Panc1 (cell line): ENCODE measurements around the gene FGFR4. TPM values are rescaled to one million over a fixed set of nuclear protein-coding genes. Genes with fewer than 3 reads are reported as not detected.

Source experiments
- ATAC-seq: fragments of 200-7000 bp; cut with Tn5 transposase; 2 replicates; pipeline ENCODE4 v1.9.1; 2020; ENCODE audit warnings: mild to moderate bottlenecking, moderate library complexity
- BruUV-seq: library from RNA; stranded (reverse); fragments of 400-500 nt; replicated peaks from 2 replicates; lab custom pipeline; 2021; lab: Mats Ljungman, UMichigan
- CTCF ChIA-PET: fragments of 300-600 bp; sonication (Branson Sonifier 250); formaldehyde crosslinking; loops from one replicate; lab custom pipeline; 2022; ENCODE audit warnings: antibody characterized with exemption; lab: Charles Lee
- POLR2A ChIA-PET: fragments of 300-600 bp; sonication (Branson Sonifier 250); formaldehyde crosslinking; loops from one replicate; lab custom pipeline; 2022; ENCODE audit warnings: antibody characterized with exemption; lab: Charles Lee
- DNase-seq: peaks from one replicate; pipeline ENCODE4 v3.0.0-alpha.2; 2010; ENCODE audit warnings: low read depth, low spot score
- H3K27ac ChIP-seq: 2 replicates; pipeline ENCODE4 v1.5.1; 2011; ENCODE audit warnings: mild to moderate bottlenecking, low read length, inconsistent platforms
- H3K27me3 ChIP-seq: fragments of 200-500 bp; sonication (Bioruptor generic); 2 replicates; pipeline ENCODE4 v1.6.0; 2014; ENCODE audit warnings: low read length, inconsistent platforms; ENCODE audit not compliant: control insufficient read depth, insufficient read depth
- H3K36me3 ChIP-seq: fragments of 200-500 bp; sonication (Bioruptor generic); 2 replicates; pipeline ENCODE4 v1.5.1; 2014; ENCODE audit warnings: inconsistent platforms, mild to moderate bottlenecking, low read length, moderate library complexity; ENCODE audit not compliant: control insufficient read depth, insufficient read depth
- H3K4me1 ChIP-seq: 2 replicates; pipeline ENCODE4 v1.5.1; 2011; ENCODE audit warnings: inconsistent platforms, mild to moderate bottlenecking, low read length, moderate library complexity; ENCODE audit not compliant: control insufficient read depth, insufficient read depth
- H3K4me3 ChIP-seq, 2 experiments: 2 replicates each; pipeline ENCODE4 v1.5.1; 2011 to 2012; ENCODE audit warnings: low read depth in 2 of 2, low read length in 2 of 2, mild to moderate bottlenecking in 2 of 2, inconsistent platforms in 1 of 2, moderate library complexity in 1 of 2
- H3K9me3 ChIP-seq: fragments of 200-500 bp; sonication (Bioruptor generic); 2 replicates; pipeline ENCODE4 v1.5.1; 2014; ENCODE audit warnings: low read depth, mild to moderate bottlenecking, inconsistent platforms, low read length, moderate library complexity; ENCODE audit not compliant: control insufficient read depth, insufficient read depth
- CTCF ChIP-seq: fragments of 450-650 bp; IDR thresholded peaks from 2 replicates; pipeline ENCODE4 v1.5.1; 2017; ENCODE audit warnings: mild to moderate bottlenecking
- POLR2AphosphoS5 ChIP-seq: IDR thresholded peaks from 2 replicates; pipeline ENCODE4 v1.6.1; 2012; ENCODE audit warnings: mild to moderate bottlenecking, low read depth, low read length, moderate library complexity
- REST ChIP-seq, 2 experiments: IDR thresholded peaks; 2 replicates each; pipeline ENCODE4 v1.6.1; 2011 to 2012; ENCODE audit warnings: low read depth in 2 of 2, control low read depth in 1 of 2, low read length in 1 of 2, mild to moderate bottlenecking in 1 of 2, moderate library complexity in 1 of 2; ENCODE audit not compliant: insufficient read depth in 1 of 2
- SIN3A ChIP-seq: IDR thresholded peaks from 2 replicates; pipeline ENCODE4 v1.6.1; 2012; ENCODE audit warnings: low read depth, mild to moderate bottlenecking, low read length, moderate library complexity, borderline replicate concordance; ENCODE audit not compliant: insufficient read depth
- TCF7L2 ChIP-seq: IDR thresholded peaks from 2 replicates; pipeline ENCODE4 v1.6.1; 2011; ENCODE audit warnings: mild to moderate bottlenecking, low read depth, low read length, inconsistent platforms
- in situ Hi-C: cut with HindIII; loops from 2 replicates; pipeline ENCODE4 v1.10.0; 2016; ENCODE audit warnings: low sequenced_read_pairs, low pct_unique_long_range_greater_than_20kb
- intact Hi-C: fragments of 100-400 bp; cut with micrococcal nuclease; formaldehyde crosslinking; loops from one replicate; pipeline ENCODE4 v1.10.0; 2022; ENCODE audit not compliant: unreplicated experiment
- total RNA-seq: library from RNA; stranded (reverse); gene quantifications from one replicate; pipeline ENCODE4 v1.2.1, GENCODE V29; 2021; ENCODE audit not compliant: unreplicated experiment

FGFR4 gene
- total RNA-seq, 1 experiment from 2014 or later = 7.5 TPM

GRCh38 chr5:177040814-177041420, 45.8 kb upstream of the FGFR4 start:
- Histone ChIP-seq H3K9me3 (no peaks in the 10 kb centered on the region), H3K27me3 (no peaks in the 10 kb centered on the region), H3K36me3 (peaks cover 2% of the 10 kb centered on the region; the same call in 1 of the 2 replicates), H3K27ac (no peak overlapping the region), H3K4me1 (no peaks in the 10 kb centered on the region), H3K4me3 (no peak overlapping the region)
- intact Hi-C loops = no loop called here
- ChIA-PET POLR2A (no interaction called here), CTCF (interaction anchor here (0.6 kb wide), 1 partner anchor 9 kb away, joined by 6 read pairs; no protein-coding TSS in a partner anchor)
- in situ Hi-C loops = no loop called here
- no peak for ATAC-seq
- no TSS peak for BruUV-seq
- DNase-seq = no peak
- TF ChIP-seq SIN3A = no peak
- no peak for TF ChIP-seq REST (IDR thresholded peaks at IDR 0.05; ENCODE audit: insufficient read depth in 1 of 2, low read depth in 2 of 2, low read length in 1 of 2)
- no peak for TF ChIP-seq TCF7L2
- TF ChIP-seq POLR2AphosphoS5 = no peak
- TF ChIP-seq CTCF = no peak

GRCh38 chr5:177041936-177042335, 44.8 kb upstream of the FGFR4 start:
- Histone ChIP-seq H3K36me3 (peaks cover 2% of the 10 kb centered on the region), H3K27ac (no peak overlapping the region), H3K9me3 (no peaks in the 10 kb centered on the region), H3K4me3 (no peak overlapping the region), H3K27me3 (no peaks in the 10 kb centered on the region), H3K4me1 (no peaks in the 10 kb centered on the region)
- ChIA-PET POLR2A (no interaction called here), CTCF (interaction anchor here (0.6 kb wide), 2 partner anchors 10 to 56 kb away, joined by 5 to 6 read pairs; no protein-coding TSS in a partner anchor)
- in situ Hi-C loops = no loop called here
- intact Hi-C loops = no loop called here
- TF ChIP-seq POLR2AphosphoS5 (no peak), TCF7L2 (no peak), SIN3A (no peak), CTCF (no peak), REST (IDR thresholded peaks at IDR 0.05; ENCODE audit: insufficient read depth in 1 of 2, low read depth in 2 of 2, low read length in 1 of 2) (no peak)
- DNase-seq = no peak
- no peak for ATAC-seq
- BruUV-seq = no TSS peak
